AML-193 (cell line): ENCODE results near the gene PADI2.
A peak's percentile ranks its signal among the peaks of the same experiment; 100 is the strongest.

Source experiments
- DNase-seq, 2 experiments: peaks; one replicate each; lab custom pipeline; 2025; lab: John Stamatoyannopoulos, UW

Gene PADI2

DNA sequence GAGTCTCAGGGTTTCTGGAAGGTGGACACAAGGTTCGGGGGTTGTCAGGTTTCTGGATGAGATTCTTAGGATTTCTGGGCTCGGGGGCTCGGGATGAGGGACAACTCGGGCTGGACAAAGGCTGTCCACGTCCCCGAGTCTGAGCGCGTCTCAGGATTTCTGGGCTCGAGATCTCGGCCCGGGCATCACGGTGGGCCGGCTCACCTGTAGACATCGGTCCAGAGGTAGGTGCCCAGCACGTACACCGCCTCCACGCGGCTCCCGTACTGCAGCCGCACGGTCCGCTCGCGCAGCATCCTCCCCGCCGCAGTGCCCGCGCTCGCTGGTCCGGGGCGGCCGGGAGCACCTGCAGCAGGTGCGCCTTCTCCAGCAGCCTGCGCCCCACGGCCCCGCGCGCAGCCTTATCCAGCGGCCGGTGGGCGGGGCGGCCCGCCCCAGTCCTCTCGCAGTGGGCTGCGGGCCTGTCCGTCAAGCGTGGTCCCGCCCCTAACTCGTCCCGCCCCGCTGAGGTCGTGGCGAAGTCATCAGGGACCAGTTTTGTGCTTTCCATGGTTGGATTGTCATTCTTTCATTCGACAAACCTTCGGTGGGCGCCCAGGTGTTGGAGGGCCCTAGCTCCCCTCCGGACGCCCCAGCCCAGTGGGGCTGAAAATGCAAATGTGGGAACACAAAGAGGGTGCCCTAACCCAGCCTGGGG lies at the start of gene PADI2:
Gene PADI2, minus strand, starts transcription at position 376 of the 697 bp plus-strand sequence. Its CDS starts 80 bp downstream, at position 296.
- peak; percentile 5 for DNase-seq

- DNase-seq, result no peak
Measured at GRCh38 chr1:17168091-17168876, 49.0 kb upstream of the PADI2 start.

DNA sequence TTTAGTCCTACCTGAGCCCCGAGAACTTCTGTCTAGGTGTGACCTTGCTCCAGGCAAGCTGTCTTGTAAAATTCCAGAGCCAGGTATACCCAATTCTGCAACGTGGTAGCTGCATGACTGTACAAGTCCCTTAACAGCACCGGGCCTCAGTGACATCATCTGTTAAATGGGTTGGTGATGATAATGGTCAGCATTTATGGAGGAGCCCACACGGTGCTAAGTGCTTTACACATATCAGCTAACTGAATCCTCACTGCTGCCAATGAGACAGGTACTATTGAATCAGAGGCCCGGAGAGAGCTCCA lies 48.5 kb upstream of the PADI2 start:
- DNase-seq, result no peak

DNA sequence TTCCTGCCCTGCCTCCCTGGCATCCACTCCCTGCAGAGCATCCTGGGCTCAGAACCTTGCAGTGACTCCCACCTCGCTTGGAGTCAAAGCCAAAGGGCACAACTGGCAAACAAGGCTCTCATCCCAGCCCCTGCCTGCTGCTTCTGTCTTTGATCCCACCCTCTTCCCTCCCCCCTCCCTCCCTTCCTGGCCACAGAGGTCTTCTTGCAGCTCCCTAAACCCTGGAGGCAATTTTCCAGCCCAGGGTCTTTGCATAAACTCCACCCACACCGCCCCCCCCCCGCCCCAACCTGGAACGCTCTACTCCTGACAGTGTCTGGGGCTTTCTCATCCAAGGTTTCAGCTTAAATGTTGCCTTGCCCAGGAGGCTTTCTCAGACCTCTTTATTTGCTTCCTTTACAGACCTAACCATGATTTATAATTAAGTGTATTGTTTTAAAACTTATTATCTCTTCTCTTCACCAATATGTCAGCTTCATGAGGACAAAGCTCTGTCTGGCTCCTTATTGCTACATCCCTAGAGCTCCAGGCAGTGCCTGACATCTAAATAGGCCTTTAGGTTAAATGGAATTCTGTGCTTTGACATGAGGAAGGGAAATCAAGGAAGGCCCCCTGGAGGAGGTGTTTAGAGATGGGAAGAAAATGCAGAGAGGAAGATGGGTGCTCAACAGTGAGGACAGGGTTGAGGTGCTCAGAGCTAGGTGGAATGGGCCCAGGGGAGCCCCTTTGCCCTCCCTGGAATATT lies 48.0 kb upstream of the PADI2 start:
- DNase-seq, result no peak

DNA sequence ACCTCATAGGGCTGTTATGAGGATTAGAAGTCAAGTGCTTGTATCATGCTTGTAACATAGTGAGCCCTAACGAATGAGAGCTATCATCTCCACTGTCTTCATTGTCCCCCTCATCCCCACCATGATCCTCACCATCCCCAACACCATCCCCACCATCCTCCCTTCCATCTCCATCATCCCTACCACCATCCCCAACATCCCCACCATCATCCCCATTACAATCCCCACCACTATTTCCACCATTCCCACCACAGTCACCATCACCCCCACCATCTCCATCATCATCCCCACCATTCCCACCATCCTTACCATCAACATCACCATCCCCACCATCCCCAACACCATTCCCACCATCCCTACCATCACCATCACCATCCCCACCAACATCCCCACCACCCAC lies 46.6 kb upstream of the PADI2 start:
- DNase-seq, result no peak

DNA sequence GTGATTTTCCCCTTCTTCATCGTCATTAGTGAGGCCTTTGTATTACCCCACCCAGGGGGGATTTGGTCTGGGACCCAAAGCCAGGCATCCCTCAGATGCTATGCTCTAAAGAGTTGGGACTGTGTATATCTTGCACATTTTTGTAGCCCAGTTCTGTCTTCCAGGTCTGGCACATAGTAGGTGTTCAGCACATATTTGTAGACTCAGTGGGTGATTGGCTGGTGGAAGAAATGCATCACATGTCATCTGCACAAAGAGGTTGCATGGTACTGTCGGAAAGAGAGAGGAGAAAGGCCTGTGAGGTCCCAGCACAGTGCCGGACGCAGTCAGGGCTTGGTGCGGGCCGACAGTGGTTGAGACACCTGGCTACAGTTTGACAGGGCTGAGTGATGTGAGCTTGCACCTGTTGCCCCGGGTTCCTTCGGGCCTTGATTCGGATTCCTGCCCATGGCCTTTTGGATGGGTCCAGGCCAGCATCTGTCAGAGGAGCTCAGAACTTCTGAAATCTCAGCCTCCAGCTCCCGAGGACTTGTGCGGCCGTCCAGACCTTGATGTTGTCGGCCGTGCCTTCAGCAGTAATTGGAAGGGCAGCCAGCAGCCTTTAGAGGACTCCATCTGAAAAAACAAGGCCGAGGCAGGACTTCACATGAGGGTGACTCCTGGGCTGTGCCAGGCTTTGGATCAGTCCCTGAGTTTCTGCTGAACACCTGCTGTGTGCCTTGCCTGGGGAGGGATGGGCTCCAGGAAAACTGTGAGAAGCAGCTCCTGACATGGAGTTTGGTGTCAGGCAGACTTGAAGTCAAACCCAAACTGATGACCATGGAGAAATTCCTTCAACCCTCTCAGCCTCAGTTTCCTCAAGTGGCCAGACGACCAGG lies 44.8 kb upstream of the PADI2 start:
- DNase-seq, result no peak

DNA sequence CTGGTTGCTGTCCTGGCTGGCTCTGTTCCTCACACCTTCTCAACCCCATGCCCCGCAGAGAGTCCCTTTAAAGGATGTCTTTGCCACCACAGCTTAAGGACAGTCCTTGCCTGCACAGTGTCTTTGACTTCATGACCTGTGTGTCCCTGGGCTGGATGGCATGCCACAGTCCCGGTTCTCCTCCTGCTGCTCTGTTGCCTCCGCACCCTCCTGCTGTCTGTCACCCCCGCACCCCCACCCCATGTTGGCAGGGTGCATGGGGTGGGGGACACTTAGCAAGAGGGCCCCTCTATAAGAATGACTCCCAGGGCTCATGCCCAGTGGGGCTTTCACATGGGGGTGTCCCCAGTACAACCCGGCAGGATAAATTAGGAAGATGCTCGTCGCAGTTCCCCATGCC lies 44.1 kb upstream of the PADI2 start:
- no peak for DNase-seq

DNA sequence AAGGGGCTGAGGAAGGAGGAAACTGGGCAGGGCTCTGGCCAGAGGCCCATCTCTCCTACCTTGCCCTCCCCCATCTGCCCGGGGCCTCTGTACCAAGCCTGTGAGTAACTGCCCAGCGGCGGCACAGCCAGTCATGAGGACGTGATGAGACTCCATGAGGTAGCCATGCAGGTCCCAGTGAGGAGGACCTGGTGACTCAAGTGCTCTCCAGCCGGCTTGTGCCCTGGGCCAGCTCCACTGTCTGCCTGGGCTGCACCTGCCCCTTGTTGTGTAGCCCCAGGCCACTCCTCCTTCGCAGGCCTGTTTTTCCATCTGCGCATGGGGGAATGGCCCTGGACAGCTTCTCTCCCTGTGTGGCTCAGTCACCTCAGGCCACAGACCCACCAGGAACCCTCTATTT lies 43.7 kb upstream of the PADI2 start:
- no peak for DNase-seq

- no peak for DNase-seq
Measured at GRCh38 chr1:17161926-17162800, 42.9 kb upstream of the PADI2 start.

DNA sequence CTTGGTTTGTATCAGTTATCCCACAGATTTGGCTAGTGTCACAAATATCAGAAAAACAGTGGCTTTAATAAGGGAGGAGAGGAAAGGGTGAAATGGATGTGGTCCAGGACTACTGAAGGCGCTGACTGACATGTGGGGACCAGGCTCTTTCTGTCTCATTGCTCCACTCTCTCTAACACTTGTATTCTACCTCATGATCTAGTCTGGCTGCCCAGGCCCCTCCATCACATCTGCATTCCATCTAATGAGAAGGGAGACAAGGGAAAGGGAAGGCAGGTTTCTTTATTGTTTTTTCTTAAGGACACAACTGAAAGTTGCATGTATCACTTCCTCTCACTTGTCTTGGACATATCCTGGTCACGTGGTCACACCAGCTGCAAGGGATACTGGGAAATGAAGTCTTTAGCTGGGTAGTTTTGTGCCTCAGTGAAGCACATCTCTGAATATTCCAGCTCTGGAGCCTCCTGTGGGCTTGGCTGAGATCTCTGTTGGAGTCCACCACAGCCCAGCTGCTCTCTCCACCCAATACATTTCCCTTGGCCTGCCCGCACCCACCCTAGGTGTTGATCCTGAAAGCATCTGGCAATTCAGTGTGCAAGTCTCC lies 42.0 kb upstream of the PADI2 start:
- DNase-seq, result peak in 1 of 2 experiments; percentile 4

DNA sequence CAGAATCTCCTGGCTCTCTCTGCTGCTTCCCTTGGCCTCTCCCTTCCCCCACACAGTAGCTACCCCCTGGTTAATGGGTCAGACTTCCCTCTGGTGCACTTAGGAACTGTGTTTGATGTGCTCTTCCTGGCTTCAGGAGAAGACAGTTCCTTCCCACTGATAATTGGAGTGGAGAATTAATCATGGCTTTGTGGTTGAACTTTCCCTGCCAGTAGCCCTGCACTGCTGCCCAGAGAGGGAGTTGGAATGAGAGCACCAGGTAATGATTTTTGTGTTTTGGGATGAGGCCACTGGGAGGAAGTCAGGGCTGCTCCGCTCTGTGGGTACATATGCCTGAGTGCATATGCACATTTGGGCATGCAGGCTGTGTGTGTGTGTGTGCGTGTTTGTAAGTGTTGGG lies 39.7 kb upstream of the PADI2 start:
- DNase-seq, result no peak

GRCh38 chr1:17156108-17156507 lies 36.9 kb upstream of the PADI2 start:
- DNase-seq, result no peak

DNA sequence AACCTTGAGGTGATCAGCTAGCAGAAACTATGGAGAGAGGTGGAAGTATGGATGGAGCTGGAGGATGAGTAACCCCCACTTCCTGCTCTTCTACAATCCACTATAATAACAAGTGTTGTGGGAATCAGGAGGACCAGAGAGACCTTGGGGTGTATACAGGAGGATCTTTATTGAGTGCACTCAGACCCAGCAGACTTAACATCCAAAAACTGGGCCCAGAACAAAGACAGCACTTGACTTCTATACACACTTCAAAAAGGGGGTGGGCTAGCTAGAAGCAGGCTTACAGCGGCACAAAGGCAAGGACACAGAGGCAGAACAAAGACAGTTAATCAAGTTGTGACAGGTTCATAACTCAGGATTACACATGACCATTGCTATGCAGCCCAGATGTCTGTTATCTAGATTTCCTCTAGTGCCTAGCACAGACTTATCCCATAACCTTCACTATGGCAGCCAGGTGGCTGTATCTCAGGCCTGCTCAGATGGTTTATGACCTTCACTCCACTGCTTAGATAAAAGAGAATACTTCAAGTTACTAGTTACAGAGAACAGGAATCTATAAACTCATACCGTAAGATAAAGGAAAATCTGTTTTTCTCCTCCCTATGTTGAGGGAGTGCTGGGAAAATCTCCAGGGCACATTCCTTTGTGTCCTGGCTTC lies 36.1 kb upstream of the PADI2 start:
- DNase-seq, result no peak

GRCh38 chr1:17149771-17150170 lies 30.5 kb upstream of the PADI2 start:
- DNase-seq, result no peak

DNA sequence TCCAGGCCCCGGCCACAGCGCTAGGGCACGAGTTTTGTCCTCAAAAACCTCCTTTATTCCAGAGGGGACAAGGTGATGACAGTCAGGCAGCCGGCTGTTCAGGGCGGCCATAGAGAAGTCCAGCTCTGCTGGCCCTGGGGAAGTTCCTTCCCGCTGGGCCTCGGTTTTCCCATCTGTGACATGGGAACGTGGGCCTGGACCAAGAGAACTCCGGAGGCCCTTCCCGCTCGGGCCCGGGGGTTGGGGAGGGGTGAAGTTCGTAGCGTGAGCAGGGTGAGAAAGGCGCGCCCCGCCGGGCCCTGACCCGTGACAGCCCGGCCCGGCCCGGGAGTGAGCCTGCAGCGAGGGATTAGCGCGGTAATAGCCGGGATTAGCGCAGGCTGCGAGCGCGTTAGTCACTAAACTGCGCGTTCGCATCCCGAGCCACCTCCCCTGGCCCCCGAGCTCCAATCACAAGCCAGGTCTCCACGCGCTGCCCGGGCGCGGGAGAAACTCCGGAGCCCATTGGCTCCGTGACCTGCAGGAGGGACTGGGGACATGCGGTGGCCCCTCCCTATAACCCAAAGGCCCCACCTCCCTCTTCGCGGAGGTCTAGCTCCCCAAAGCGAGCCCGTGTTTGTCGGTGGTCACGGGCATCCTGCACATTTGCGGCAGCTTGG lies 29.8 kb upstream of the PADI2 start:
- DNase-seq, result no peak

DNA sequence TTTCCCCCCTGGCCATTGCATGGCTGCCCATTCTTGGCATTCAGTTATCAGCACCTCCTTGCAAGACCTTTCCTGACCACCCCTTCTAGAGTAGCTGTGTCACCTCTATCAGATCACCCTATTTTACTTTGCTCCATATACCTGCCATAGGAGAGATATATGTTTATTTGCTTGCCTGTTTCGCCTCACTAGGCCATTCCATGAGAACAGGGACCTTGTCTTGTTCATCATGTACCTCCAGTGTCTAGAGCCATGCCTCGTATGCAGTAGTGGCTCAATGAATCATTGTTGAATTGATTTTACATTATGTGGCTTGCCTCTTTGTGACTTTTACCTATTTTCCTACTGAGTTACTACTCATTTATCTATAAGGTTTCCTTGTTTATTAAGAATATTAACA lies 26.4 kb upstream of the PADI2 start:
- no peak for DNase-seq

- no peak for DNase-seq
Measured at GRCh38 chr1:17143760-17144159, 24.5 kb upstream of the PADI2 start.

GRCh38 chr1:17141441-17142197 lies 22.4 kb upstream of the PADI2 start:
- DNase-seq, result no peak

DNA sequence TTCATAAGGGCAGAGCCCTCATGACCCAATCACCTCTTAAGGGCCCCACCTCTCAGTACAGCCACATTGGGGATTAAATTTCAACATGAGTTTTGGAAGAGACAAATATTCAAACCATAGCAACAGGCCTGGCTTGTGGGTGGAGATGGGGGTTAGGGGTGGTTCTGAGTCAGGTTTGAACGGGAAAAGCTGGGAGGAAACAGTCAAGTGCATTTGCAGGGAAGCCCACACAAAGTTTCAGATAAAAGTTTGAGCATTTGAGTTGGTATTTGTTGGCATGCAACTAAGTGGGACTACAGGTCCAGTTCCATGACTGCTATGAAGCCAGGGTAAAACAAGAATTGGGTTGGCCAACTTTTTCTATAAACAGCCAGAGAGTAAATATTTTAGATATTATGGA lies 21.0 kb upstream of the PADI2 start:
- DNase-seq, result no peak
